Gastrocnemius medialis (tissue), 4 donors: ENCODE results near the gene RRAD.

ENCODE experiments used
- CTCF ChIP-seq, 5 experiments: fragments of 450-650 bp in 3 of 5; fragments of 200-600 bp in 2 of 5; sonication (generic) in 2 of 5; IDR thresholded peaks in 4 of 5; conservative IDR thresholded peaks in 1 of 5; 1 replicate in 4 of 5; 2 replicates in 1 of 5; pipeline ENCODE4 v1.5.1; 2016 to 2019; ENCODE audit warnings: antibody characterized with exemption in 5 of 5, mild to moderate bottlenecking in 3 of 5, moderate library complexity in 3 of 5
- POLR2A ChIP-seq, 2 donors: fragments of 450-650 bp; IDR thresholded peaks; one replicate each; pipeline ENCODE4 v1.6.1; 2017; ENCODE audit warnings: antibody characterized with exemption in 2 of 2, mild to moderate bottlenecking in 2 of 2, moderate library complexity in 2 of 2

GRCh38 chr16:66888647-66889615 is 36.4 kb downstream of the RRAD start:
- no peak for TF ChIP-seq POLR2A (IDR thresholded peaks at IDR 0.05)
- no peak for TF ChIP-seq CTCF (IDR thresholded peaks at IDR 0.05 in 4 of 5, conservative IDR thresholded peaks at IDR 0.05 in 1 of 5)
